Measurements from ENCODE around the gene PLXNA2. TPM values are rescaled to one million over a fixed set of nuclear protein-coding genes. Genes with fewer than 3 reads are reported as not detected.

PLXNA2 gene
- total and polyA plus RNA-seq, 2 of the 13 experiments (the other 11 are each of a cell fraction or from before 2014, with no cell fraction given): 1.1 to 2.1 TPM

- TF ChIP-seq ZBTB40 (IDR thresholded peaks at IDR 0.05) (no peak), ZBTB40 (CRISPR knock-in tag; IDR thresholded peaks at IDR 0.05) (no peak), ZNF564 (CRISPR knock-in tag; IDR thresholded peaks at IDR 0.05) (no peak), ARID3A (IDR thresholded peaks at IDR 0.05; ENCODE audit: low read depth, low read length) (no peak), SOX5 (CRISPR knock-in tag; IDR thresholded peaks at IDR 0.05; ENCODE audit: borderline replicate concordance) (no peak), MATR3 (CRISPR knock-in tag; IDR thresholded peaks at IDR 0.05) (no peak), POGZ (CRISPR knock-in tag; IDR thresholded peaks at IDR 0.05) (no peak)
Measured at GRCh38 chr1:208289716-208290115, 45.5 kb upstream of the PLXNA2 start (continued).

All from HepG2 (cell line).